Panc1 (cell line): ENCODE measurements around the gene TSPAN5.

ENCODE experiments used
- CTCF ChIP-seq: fragments of 450-650 bp; IDR thresholded peaks from 2 replicates; pipeline ENCODE4 v1.5.1; 2017; ENCODE audit warnings: mild to moderate bottlenecking
- POLR2AphosphoS5 ChIP-seq: IDR thresholded peaks from 2 replicates; pipeline ENCODE4 v1.6.1; 2012; ENCODE audit warnings: mild to moderate bottlenecking, low read depth, low read length, moderate library complexity
- REST ChIP-seq, 2 experiments: IDR thresholded peaks; 2 replicates each; pipeline ENCODE4 v1.6.1; 2011 to 2012; ENCODE audit warnings: low read depth in 2 of 2, control low read depth in 1 of 2, low read length in 1 of 2, mild to moderate bottlenecking in 1 of 2, moderate library complexity in 1 of 2; ENCODE audit not compliant: insufficient read depth in 1 of 2
- SIN3A ChIP-seq: IDR thresholded peaks from 2 replicates; pipeline ENCODE4 v1.6.1; 2012; ENCODE audit warnings: low read depth, mild to moderate bottlenecking, low read length, moderate library complexity, borderline replicate concordance; ENCODE audit not compliant: insufficient read depth
- TCF7L2 ChIP-seq: IDR thresholded peaks from 2 replicates; pipeline ENCODE4 v1.6.1; 2011; ENCODE audit warnings: mild to moderate bottlenecking, low read depth, low read length, inconsistent platforms

DNA sequence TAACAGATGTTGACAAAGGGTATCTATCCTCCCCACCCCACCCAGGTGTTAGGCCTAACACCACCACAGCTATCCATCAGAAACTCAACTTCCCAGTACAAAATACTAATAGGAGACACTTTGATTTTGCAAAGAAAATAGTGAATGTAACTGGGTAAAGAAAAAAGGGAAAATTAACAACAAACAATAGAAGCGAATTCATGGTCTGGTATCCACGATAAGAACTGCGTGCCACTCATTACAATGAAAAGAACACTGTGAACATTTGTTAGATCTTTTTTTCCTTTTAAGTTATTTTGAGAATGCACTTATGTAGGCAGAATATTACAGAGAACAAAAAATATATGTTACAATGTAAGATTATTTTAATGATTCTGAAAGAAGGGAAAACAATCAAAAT, 12.0 kb downstream of the TSPAN5 start:
- no peak for TF ChIP-seq TCF7L2
- no peak for TF ChIP-seq REST (IDR thresholded peaks at IDR 0.05; ENCODE audit: insufficient read depth in 1 of 2, low read depth in 2 of 2, low read length in 1 of 2)
- no peak for TF ChIP-seq CTCF
- TF ChIP-seq POLR2AphosphoS5: no peak
- no peak for TF ChIP-seq SIN3A
